HG03095 (cell line): ENCODE results near the gene APP.
"Not testable (repeated sequence)": the region's sequence is repeated elsewhere in the genome, so short reads cannot be mapped to it uniquely, and the experiment has no call there.

ENCODE experiments used
- ATAC-seq: cut with Tn5 transposase; IDR thresholded peaks from one replicate; pipeline ENCODE4 v1.9.1; 2021; ENCODE audit warnings: moderate library complexity; ENCODE audit not compliant: unreplicated experiment

Gene APP

DNA sequence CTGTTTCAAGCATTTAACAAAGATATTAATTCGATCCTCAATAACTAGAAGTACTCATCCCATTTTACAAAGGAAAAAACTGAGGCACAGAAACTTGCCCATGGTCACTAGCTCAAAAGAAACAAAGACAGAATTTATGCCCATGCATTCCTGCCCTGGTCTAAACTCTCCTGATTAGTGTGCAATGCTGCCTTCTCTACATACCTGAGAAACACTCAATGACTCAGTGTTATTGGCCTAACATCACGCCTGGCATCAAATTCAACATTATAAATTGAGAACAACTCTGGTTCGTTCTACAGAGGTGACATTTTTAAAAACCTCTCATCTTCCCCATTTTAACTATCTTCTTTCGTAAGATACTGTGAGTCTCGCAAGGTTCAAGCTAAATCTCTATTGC lies 5.2 kb downstream of the APP start:
- no peak for ATAC-seq

DNA sequence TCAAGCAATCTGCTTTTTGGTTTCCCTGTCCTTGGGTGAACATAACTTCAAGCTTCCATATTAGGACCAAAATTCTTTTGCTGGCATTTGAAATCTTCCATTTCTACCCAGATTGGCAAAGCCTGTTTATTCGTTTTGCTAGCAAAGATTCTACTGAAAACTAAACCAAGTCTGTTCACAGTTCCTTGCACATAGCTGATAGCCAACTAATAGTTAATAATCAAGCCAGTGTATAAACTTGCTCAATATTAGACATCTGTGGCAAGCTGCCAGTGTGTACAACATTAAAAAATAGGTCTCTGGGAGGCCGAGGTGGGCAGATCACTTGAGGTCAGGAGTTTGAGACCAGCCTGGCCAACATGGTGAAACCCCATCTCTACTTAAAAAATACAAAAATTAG lies 6.3 kb downstream of the APP start:
- no peak for ATAC-seq

DNA sequence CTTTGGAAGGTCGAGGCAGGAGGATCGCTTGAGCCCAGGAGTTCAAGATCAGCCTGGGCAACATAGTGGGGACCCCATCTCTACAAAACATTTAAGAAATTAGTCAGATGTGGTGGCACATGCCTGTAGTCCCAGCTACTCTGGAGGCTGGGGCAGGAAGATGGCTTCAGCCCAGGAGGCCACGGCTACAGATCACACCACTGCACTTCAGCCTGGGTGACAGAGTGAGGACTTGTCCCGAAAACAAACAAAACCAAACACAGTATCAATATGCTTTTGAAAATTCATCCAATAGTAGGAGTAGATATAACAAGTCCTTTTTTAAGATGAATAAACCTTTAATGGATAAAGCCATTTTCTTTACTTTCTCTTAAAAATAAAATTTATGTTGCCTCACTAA lies 8.5 kb downstream of the APP start:
- no peak for ATAC-seq

DNA sequence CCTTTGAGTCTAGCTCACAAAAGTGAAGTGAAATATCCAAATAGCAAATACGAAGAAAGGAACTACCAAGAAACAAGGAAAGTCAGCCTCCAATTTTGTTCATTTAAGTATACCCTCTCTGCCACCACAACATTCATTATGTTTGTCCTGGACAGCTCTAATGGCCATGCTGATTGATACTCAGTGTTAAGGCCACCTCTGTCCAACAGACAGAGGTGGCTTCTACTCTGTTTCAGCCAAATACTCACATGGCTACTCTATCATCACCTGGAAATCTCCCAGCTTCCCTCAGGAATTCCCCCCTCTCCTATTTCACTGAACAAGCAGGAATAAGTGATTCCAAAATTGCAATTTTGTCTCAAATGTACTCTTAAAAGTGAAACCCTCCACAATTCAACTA lies 10.7 kb downstream of the APP start:
- ATAC-seq = no peak

DNA sequence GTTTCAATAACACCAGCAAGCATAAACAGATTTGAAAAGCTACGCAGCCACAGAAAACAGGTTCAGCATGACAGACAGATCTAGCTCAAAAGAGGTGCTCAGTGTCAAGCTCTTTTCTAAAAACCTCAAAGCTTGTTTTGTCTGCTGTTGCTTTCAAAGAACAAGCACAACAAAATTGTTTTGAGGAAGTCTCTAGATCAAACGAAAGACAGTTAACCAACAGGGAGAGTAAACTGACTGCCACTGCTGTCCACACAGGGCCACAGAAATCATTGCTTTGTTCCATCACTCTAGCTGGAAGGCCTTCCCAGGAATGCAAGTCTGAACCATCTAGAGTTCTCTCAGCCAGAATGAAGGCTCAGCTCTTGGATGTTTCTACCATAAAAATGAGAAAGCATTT lies 12.8 kb downstream of the APP start:
- no peak for ATAC-seq

DNA sequence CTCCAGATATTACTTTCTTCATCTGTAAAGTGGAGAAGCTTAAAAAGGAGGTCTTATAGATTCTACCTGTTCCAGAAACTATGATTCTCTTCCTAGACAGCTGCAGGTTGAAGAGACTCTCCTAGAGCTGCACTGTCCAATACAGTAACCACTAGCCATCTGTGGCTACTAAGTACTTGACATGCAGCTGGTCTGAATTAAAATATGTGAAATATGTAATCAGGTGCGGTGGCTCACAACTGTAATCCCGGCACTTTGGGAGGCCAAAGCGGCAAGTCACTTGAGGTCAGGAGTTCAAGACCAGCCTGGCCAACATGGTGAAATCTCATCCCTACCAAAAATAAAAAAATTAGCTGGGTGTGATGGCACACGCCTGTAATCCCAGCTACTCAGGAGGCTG lies 15.8 kb downstream of the APP start:
- ATAC-seq = no peak

DNA sequence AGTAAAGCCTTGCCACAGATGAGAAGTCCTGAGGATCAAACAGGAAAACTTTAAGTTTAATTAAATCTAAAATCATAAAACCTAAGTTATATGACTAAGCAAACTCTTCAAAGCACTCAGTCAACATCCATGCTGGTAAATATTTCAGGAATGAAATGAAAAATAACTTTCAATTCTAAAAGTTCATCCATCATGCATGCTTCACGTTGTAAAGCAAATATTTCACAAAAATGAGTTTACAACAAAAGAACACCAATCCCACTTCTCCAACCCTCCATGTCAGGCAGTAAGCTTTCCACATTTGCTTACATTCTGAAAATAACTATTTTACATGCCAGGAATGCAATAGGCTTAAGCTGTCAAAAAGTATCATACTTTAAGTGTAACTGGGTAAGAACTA lies 16.8 kb downstream of the APP start:
- no peak for ATAC-seq

DNA sequence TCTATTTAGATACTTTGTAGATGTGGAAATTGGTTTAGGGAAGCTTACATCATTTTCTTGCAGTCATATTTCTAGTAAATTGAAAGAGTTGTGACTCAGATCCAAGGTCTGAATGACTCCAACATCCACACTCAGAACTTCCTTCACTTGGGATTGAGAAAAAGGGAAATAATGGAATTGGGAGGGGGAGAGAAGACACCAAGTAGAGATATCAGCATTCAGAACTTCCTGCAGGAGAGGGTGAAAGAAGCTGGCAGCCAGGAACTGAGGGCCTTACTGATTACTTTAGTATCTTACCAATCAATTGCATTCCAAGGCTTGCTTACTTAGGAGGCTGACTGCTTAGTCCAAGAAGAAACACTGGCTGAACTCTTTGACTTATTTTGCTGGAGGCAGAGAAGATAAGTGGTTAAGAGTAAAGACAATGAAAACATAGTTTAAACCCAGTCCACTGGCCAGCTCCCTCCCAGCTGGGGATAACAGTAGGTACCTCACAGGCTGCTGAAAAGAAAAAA lies 21.7 kb downstream of the APP start:
- no peak for ATAC-seq

DNA sequence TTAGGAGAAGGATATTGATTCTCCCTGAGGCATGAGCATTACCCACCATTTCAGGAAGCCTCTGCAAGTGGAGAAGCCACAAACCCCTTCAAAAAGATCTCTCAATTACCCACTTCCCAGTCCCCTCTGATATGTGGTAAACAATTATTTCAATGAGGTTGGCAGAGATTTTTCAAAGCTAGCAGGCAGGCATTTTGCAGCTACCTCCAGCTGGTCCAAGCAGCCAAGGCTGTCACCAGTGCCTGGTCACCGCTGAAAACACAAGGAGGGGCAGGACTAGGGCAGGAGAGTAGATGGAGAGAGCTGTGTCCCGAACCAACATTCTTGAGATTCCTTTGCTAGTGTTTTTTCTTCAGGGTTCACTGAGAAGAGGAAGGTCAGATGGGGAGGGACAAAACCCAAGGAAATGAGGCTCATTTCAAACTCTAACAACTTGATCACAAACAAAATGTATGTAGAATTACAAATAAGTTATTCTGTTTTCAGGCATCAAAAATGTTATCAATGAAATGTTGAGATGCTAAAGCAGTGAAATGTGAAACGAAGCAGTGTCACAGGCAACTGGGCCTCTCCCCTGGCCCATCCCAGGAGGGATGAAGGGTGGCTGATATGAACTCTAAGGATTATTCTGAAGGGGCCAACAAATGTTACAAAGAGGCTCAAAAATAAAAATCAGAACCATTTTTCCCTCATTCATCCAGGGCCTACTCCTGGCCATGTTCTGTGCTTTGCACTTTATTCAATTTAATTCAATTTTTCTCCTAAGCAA lies 22.3 kb downstream of the APP start:
- no peak for ATAC-seq

DNA sequence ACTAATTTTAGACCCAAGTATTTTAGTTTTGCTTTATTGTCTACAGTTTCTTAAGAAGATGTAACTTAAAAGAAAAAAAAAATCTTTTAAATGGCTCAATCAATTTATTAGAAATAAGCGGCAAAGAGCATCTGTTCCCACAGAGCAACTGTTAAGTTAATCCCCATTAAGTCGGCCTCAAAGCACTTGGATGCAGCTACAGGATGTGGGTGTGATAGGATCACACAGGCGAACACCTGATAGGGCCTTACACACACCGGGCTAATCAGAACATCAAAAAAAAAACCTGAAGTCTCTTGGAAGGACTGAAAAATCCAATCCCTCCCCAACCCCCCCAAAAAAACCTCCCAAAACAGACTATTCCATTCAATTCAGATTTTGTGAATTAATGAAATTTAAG lies 23.0 kb downstream of the APP start:
- ATAC-seq = no peak

DNA sequence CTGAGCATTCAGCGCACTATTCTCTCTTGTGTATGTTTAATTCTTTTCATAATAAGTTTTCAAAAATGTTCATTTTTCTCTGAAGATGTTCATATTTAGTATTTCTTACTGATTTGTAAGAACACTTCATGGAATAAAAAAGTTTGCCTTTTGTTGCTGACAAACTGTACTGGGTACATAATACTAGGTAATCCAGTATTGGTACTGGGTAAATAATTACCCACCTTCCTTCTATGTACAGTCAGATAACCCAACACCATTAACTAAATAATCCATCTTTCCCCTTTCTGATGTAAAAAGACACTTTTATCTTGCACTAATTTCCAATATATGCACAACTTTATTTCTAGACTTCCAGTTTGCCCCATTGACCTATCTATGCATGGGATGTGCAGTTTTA lies 23.9 kb downstream of the APP start:
- ATAC-seq = no peak

DNA sequence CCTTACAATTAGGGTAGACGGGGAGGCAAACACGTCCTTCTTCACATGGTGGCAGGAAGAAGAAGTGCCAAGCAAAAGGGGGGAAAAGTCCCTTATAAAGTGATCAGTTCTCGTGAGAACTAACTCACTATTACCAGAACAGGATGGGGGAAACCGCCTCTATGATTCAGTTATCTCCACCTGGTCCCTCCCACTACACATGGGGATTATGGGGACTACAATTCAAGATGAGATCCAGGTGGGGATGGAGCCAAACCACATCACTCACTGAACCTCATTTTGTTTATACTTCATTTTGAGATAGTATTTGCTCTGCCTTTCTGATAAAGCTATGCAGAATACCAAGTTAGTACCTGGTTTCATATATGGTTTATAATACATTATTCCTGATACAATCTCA lies 26.5 kb downstream of the APP start:
- ATAC-seq = no peak

DNA sequence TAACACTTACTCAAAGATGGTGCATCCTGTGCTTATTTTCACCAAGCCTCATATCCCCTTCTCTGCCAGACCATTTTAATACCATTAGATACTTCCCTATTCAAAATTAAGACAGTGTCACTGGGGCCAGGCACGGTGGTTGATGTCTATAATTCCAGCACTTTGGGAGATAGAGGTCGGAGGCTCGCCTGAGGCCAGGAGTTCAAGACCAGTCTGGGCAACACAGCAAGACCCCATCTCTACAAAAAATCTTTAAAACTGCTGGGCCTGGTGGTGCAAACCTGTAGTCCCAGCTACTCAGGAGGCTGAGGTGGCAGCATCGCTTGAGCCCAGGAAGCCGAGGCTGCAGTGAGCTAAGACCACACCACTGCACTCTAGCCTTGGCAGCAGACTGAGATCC lies 28.2 kb downstream of the APP start:
- no peak for ATAC-seq

DNA sequence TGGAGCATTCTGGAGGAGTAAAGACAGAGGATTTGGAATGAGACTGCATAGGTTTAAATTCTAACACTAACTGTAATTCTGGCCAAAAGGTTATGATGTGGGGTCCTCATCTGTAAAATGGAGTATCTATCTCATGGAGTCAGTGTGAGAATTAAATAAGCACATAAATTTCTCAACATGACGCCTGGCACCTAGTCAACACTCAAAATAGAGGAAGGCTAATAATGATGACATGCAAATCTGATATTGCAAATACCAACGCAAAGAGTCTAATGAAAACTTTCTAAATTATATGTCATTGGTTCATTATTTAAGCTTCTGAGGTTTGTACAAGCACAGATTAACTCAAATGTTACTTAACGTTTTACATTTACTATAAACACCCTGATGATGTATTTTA lies 29.6 kb downstream of the APP start:
- no peak for ATAC-seq

DNA sequence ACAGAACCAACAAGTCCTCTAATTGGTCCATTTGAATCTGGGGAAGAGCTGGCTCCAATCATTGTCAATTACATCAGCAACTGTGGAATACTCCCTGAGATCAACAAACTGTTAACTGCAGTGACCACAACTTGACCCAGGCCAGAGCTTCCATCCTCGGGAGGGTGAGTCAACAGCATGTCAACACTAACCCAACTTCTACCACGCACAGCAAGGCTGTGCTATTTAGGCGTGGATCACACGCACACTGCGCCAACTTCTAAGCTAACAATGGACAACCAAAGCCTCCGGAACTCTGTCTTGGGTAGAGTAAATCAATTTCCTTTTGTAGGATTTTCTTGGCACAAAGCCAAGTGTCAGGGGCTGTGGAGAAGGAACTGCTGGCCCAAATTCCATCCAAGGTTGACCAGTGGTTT lies 30.4 kb downstream of the APP start:
- no peak for ATAC-seq

DNA sequence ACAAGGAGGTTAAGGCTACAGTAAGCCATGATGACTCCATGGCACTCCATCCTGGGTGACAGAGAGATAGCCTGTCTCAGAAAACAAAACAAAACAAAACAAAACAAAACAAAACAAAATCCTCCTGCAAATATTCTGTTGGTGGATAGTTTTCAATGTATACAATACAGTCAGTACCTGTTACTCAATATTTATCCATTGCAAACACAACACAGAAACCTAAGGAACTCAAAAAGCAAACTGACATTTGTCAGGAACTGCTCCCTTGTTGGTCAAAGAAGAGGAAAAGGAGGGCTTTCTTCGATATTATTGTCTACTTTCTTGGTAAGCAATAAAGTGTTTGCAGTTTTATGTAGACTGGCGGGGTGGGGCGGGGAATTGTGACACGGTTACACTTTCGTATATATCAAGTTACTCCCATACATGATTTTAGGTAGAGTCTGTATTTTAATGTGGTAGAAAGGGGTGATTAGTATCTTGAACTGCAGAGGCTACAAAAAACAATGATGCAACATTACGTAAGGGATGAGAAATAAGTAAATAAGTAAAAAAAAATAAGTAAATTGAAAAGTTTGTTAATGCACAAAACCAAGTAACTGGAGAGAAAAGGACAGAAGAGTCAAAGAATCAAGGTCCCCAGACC lies 31.8 kb downstream of the APP start:
- ATAC-seq = no peak

DNA sequence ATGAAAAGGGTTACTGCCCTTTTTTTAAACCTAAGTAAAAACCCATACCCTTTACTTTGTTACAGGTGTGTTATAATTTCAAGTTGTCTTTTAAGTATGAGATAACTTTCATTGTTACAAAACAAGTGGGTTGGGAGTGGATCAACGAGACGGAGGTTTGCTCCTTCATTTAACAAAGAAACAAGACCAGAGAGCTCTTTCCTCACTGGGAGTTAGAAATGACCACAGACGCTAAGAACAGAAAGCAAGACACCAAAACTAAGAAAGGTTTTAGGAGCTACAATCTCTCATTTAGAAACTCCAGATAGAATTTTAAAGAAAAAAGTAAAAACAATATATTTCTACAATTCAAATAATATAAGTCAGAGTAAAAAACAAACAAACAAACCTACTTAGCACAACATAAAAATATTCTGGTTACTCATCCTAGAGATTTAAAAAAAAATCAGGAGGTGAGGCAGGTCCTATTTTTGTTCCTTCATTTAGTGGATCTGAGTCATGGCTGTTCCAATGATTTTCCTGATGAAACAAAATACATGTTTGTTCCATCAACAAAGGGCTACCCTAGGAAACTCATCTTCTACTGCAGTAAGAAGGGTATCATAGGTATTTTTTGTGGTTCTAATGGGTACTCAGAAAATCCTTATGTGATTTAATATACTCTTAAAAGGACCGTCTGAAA lies 33.0 kb downstream of the APP start:
- peak; percentile 42 for ATAC-seq

DNA sequence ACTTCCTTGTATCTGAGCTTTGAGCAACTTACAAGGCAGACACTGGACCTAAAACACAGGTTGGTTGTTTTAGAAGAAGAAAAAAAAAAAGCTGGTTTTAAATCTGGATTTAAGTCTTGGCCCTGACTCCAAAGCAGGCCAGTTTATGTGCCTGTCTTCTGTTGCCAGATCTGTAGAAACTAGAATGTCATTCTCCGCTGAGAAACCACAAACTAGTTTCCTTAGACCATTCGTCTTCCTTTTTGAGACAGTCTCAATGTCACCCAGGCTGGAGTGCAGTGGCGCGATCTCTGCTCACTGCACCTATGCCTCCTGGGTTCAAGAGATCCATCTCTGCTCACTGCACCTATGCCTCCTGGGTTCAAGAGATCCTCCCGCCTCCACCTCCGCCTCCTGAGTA lies 33.9 kb downstream of the APP start:
- peak; percentile 97 for ATAC-seq

DNA sequence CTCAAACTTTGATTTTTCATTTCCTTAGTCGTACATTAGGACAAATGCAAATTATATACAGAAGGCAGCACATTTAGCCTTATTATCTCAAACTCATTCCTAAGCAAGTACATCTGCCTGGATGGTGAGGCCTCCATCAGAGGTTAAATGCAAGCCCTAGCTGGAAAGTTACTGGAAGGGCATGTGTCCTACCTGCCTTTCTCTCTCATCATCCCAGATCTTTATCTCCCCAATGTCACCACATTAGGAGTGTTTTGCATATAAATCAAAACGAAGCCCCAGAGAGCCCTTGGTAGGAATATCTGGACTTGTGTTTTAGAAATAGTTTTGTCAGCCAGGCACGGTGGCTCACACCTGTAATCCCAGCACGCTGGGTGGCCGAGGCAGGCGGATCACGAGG lies 35.0 kb downstream of the APP start:
- no peak for ATAC-seq

DNA sequence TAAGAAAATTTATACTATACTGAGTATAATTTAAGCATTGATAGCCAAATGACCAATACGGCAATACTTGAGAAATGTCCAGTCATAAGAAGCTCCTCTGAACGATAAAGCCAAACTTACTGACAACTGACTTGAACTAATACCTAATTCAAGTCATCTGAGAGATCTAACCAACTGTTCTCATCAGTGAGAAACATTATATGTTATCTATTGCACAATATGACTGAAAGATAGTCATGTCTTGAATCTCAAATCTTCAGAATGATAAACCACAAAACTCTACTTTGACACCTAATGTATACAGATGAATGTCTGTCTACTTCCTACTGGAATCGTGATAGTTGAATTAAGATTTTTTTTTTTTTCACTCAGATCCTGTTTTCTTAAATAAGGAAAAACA lies 39.0 kb downstream of the APP start:
- no peak for ATAC-seq

DNA sequence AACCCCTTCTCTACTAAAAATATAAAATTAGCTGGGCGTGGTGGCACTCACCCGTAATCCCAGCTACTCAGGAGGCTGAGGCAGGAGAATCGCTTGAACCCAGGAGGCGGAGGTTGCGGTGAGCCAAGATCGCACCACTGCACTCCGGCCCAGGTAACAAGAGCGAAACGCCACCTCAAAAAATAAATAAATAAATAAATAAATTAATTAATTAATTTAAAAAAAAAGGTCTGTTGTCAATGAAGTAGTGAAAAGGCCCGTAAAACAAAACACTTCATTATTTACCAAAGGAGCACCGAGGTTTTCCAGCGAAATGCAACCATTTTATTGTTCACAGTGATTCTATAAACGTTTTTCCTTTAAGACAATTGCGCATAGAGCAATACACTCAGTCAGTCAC lies 39.5 kb downstream of the APP start:
- ATAC-seq = not testable (repeated sequence)

DNA sequence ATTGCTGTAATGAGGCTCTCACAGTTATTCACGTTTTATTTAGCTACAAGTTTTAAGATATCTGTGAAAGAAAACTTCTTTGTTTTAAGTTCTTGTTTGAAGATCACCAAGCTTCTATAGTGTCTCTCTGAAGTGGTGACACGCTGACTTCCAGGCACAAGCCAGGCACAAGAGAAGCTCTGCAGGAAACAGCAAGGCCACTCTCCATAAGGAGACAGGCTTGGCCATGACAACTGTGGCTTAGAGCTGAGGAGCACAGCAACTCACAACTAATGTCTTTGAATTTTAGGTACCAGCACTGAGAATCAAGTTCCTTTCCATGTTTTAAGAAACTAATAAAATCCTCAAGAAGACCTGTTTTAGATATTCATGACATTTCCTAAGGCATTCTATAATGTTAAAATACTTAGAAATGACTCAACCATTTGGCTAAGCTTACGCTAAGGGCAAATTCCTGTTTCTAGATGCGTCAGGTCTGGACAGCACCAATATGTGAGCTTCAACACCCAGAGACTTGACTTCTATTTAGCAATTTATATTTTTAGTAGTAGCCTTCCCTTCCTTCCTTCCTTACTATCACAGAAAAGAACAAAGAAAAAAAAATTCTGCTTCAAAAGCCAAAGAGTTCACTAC lies 40.2 kb downstream of the APP start:
- no peak for ATAC-seq
